Measurements from ENCODE around the gene SPDEF.

The SPDEF gene

DNA sequence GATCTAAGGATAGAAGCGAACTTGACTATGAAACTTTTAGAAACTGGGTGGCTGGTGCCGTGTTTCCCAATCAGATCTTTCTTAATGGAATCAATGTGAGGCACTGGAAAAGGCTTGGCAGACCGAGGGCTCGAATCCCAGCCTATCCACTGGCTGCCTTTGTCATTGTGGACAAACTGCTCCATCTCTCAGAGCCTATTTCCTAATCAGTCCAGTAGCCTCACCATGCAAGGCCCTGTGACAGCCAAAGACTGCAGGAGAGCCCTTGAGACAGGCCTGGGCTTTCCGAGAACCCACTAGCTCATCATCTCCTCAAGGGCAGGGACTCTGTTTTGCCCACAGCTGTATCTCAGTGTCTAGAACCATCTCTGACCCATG is 43.4 kb downstream of the SPDEF start:
- DNase-seq, result no peak

DNA sequence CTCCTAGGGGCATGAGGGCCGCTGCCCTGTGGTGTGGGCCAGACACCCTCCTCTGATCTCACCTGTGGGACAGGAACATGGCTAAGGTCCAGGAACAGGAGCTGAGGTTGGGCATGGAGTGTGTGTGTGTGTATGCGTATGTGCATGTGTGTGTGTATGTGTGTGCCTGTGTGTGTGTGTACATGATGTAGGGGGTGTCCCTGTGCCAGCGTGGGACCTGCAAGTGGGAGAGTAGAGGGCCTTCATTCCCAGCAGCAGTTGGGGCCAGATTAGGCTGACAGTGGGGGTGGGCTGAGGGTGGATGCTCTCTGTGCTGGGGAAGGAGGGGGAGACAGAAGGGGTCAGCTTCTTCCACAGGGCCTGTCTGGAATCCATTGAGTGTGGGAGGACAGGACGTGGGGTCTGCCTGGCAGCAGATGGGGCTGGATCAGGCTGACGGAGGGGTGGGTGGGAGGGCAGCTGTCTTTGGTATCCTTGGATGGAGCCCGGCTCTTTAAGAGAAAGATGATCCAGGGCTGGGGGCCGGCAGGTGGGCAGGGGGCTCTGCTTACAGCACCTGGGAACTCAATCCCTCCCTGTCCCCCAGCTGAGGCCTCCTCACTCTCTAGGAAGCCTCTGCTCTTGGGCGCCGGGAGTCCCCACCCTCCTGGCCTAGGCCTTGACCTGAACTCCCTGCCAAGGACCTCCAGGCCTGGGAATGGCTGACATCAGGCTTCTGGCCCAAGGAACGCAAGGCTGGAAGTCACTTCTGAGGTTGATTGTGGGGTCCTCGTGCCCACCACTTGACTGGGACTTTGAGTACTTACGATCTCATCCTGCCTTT is 44.0 kb downstream of the SPDEF start:
- no peak for DNase-seq

DNA sequence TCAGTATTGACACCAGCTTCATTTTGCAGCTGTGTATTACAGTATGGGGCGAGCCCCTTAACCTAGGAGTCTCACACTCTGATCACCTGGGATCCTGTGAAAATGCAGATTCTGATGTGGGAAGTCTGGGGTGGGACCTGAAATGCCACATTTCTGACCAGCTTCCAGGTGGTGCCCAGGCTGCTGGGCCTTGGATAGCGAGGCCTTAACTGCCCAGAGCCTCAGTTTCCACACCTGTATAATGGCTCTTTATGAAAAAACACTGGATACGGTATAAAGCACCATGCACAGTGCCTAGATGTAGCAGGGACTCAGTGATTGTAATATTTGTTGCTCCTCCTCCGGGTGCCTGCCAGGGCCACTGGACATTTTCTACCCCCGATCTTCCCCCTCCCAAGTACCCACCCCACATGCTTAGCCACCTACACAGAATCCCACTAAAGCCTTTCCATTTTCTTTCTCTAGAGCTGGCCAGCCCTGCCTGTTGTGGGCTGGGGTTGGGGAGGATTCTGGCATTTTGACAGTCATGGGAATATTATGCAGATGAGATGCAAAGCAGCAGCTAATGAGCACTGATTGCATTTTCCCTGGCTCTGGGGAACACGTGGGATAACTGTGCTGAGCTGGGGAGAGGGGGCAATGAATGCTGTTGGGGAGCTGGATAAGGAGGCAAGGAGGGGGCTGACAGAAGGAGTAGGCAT is 44.8 kb downstream of the SPDEF start:
- DNase-seq, result no peak

DNA sequence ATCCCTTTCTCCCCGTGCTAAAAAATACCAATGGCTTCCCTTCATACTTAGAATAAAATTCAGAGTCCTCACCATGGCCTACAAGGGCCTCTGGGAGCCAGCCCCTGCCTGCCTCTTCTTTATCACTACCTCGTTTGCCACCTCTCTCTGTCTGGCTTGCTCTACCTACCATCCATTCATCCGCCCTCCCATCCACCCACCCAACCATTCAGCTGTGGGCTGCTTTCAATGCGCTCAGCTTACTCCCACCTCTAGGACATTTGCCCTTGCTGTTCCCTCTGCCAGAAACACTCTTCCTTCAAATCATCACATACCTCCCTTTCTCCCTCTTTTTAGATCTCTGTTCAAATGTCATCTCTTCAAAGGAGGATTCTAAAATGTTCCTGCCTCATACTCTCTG is 45.8 kb downstream of the SPDEF start:
- DNase-seq, result no peak

GRCh38 chr6:34509782-34510181 is 46.3 kb downstream of the SPDEF start:
- no peak for DNase-seq

GRCh38 chr6:34508425-34508824 is 47.7 kb downstream of the SPDEF start:
- DNase-seq, result no peak

GRCh38 chr6:34506718-34507117 is 49.4 kb downstream of the SPDEF start:
- no peak for DNase-seq

DNA sequence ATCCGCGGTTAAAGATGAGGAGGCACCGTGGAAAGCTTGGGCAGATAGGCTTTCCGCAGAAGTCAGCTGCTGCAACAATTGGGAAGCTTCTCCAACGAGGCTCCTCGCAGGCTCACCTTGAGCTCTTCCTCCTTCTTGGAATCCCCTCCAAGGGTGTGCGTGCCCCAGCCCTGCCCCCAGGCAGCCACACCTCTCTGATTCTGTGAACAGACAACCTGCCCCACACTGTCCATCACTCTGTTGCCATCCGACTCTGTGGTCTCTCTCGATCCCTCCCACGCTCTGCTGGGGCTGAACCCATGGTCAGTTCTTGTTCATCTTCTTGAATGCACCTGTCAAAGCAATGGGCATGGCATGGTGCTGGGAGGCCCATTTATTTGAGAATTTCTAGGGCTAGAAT is 58.7 kb downstream of the SPDEF start:
- DNase-seq, result no peak

DNA sequence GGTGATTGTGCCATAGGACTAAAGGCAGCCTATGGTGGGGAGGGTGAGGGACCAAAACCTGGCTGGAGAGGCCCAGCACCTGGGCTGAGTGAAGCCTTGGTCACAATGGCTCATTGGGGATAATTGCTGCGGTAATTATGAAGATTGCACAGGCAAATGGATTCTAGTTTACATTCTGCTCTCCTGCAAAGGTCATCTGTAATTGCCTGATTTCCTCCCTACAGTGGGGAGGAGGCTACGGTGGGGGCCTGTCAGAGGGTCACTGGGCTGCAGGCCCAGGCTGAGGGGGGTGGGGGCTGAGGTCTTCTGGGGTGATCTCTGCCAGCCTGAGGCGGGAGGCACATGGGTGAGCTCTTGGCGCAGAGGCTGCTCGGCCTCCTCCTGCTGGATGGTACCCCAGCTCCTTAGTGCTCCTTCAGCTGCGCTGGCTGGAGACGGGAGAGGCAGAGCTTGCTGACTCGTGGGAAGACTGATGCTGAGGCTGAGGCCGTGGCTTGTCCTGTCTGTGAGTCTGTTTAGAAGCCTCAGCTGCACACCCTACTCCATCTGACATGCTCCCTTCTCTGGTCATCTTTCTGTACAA is 59.9 kb downstream of the SPDEF start:
- DNase-seq, result no peak

GRCh38 chr6:34494973-34495372 is 61.2 kb downstream of the SPDEF start:
- no peak for DNase-seq

- no peak for DNase-seq
Observed at GRCh38 chr6:34493344-34493743, 62.8 kb downstream of the SPDEF start.

- DNase-seq, result no peak
Observed at GRCh38 chr6:34491091-34491430, 65.1 kb downstream of the SPDEF start.

DNA sequence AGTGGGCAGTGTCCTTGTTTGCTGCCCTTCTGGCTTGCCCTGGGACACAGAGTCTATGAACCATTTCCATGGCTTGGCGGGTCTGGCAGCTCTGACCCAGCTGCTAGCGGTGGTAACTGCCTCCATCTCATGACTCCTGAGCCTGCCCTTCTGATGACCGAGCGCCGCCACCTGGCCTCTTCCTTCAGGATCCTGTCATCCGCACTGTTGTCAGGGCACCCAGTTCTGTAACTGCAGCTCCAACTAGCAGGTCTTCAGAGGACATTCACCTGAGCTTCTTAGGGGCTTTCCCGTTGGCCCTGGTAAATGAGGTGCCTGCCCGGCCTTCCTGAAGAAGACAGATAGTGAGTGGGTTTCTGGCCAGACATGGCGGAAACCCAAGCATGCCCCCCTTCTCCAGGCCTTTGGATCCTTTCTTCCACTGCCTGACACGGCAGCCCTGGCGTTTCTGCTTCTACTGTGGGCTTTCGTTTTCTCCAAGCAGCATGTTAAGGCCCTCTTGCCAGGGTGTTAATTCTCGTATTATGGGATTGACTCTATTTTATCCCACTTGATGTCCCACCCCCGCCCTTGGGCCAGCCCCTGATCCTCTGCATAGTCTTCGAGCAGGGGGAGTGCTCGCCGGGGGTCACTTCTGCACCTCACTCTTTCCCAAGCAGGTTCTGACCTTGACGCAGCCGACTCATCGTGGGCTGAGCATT is 65.6 kb downstream of the SPDEF start:
- DNase-seq, result no peak

GRCh38 chr6:34489207-34489805 is 66.8 kb downstream of the SPDEF start:
- no peak for DNase-seq

Data from activated CD4-positive, alpha-beta T cell treated with anti-CD3 and anti-CD28 coated beads for 1 hour (primary cell).